Ovary (tissue), 9 donors: Measurements from ENCODE around the gene ZNF385D. TPM values are rescaled to one million over a fixed set of nuclear protein-coding genes. Genes with fewer than 3 reads are reported as not detected.

Experiments
- DNase-seq, 5 donors: peaks; one replicate each; pipeline ENCODE4 v3.0.0-alpha.2; 2019 to 2020
- H3K27ac ChIP-seq, 2 donors: fragments of 200-600 bp; one replicate each; pipeline versions ENCODE4 v1.5.1 to v1.8.0; 2019 to 2022
- H3K27me3 ChIP-seq: fragments of 200-600 bp; one replicate; pipeline ENCODE4 v1.8.0; 2022
- H3K36me3 ChIP-seq: fragments of 200-600 bp; sonication (generic); one replicate; pipeline ENCODE4 v1.5.1; 2019
- H3K4me1 ChIP-seq: one replicate; pipeline ENCODE4 v1.8.1; 2013; ENCODE audit warnings: mild to moderate bottlenecking, moderate library complexity; ENCODE audit not compliant: insufficient read depth
- H3K4me3 ChIP-seq: fragments of 200-600 bp; sonication (generic); one replicate; pipeline ENCODE4 v1.5.1; 2017
- H3K9me3 ChIP-seq, 2 donors: fragments of 200-600 bp in 1 of 2; sonication (generic) in 1 of 2; one replicate each; pipeline versions ENCODE4 v1.5.1 to v1.8.1; 2013 to 2019; ENCODE audit warnings: mild to moderate bottlenecking in 1 of 2, moderate library complexity in 1 of 2
- EP300 ChIP-seq: sonication (generic); formaldehyde crosslinking; IDR thresholded peaks from one replicate; pipeline ENCODE4 v1.6.1; 2017; ENCODE audit warnings: antibody characterized with exemption
- POLR2A ChIP-seq: fragments of 450-650 bp; IDR thresholded peaks from one replicate; pipeline ENCODE4 v1.6.1; 2017; ENCODE audit warnings: antibody characterized with exemption, mild to moderate bottlenecking, moderate library complexity
- WGBS, 3 donors: extraction: QIAGEN DNeasy Blood & Tissue Kit in 1 of 3; methylation state at CpG; one replicate each; pipeline versions ENCODE4 v1.1.5 to v1.1.7; 2013 to 2017; 5-methylcytosine and 5-hydroxymethylcytosine counted together
- intact Hi-C, 4 donors: fragments of 100-400 bp; cut with DNase I; formaldehyde crosslinking; loops; one replicate each; pipeline versions ENCODE4 v1.11.0 to v1.15.1; 2022 to 2023
- polyA plus RNA-seq, 2 donors: library from polyadenylated mRNA; stranded (reverse); fragments of 200-250 nt in 1 of 2; fragments of 350-450 nt in 1 of 2; fragmentation: Illumina TruSeq in 1 of 2; extraction: RNeasy Lipid Tissue Mini Kit (QIAGEN cat#74804) in 1 of 2; gene quantifications; one replicate each; pipeline ENCODE4 v1.2.3, GENCODE V29; 2013 to 2014
- total RNA-seq, 7 donors: library from RNA; depleted of rRNA in 2 of 7; stranded (reverse); fragments of >200 nt in 2 of 7; fragmentation: NEBNext Ultra II Directional in 3 of 7; extraction: Animal tissue kit (Norgen Biotek cat#: 25700) in 3 of 7; gene quantifications; one replicate each; pipeline versions ENCODE4 v1.1.0 to v1.2.4, GENCODE V29; 2016 to 2023
- TF ChIP-seq, protein P1 (sequence below), 3 donors: fragments of 450-650 bp in 2 of 3; fragments of 200-600 bp in 1 of 3; IDR thresholded peaks; one replicate each; pipeline versions ENCODE4 v1.5.1 to v1.8.0; 2016 to 2022; ENCODE audit warnings: antibody characterized with exemption in 3 of 3, mild to moderate bottlenecking in 1 of 3
- donor health status: DM: no; HTN: no; CAD: no; lungs with moderate emphysema.
- donor health status: DM: no; HTN: no; CAD: no.
- donor health status: Bipolar disorder and iron deficiency.
- donor health status: DM: yes; HTN: yes; CAD: no.
- donor health status: DM: no; HTN: no; CAD: no.
- donor health status: DM: yes; HTN: yes; CAD: no.

Gene ZNF385D
- total and polyA plus RNA-seq, 9 donors, result 0.33 to 9.3 (median 2.6) TPM

DNA sequence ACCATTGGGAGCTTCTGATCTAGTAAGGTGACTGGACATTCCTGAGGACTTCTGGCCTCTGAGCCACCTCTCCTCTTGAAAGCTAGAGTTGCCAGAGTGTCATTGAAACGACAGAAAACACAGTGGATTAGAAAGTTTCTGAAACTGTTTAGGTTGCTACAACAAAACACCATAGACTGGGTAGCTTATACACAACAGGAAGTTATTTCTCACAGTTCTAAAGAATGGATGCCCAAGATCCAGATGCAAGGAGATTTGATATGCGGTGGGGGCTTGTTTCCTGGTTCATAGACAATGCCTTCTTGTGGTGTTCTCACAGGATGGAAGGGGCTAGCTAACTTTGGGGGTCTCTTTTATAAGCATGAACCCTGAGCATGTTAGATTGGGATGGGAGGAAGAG is 43.3 kb upstream of the ZNF385D start:
- 73 to 85% (median 80%) methylated on average over 2 of the region's 2 CpGs for WGBS, 3 donors
- peaks cover 1% of the 10 kb centered on the region for H3K4me1 ChIP-seq
- H3K4me3 ChIP-seq, result no peak overlapping the region
- intact Hi-C loops, result no loop called here
- H3K27me3 ChIP-seq, result no peaks in the 10 kb centered on the region
- DNase-seq, result no peak
- H3K27ac ChIP-seq, result no peak overlapping the region
- TF ChIP-seq, protein P1, sequence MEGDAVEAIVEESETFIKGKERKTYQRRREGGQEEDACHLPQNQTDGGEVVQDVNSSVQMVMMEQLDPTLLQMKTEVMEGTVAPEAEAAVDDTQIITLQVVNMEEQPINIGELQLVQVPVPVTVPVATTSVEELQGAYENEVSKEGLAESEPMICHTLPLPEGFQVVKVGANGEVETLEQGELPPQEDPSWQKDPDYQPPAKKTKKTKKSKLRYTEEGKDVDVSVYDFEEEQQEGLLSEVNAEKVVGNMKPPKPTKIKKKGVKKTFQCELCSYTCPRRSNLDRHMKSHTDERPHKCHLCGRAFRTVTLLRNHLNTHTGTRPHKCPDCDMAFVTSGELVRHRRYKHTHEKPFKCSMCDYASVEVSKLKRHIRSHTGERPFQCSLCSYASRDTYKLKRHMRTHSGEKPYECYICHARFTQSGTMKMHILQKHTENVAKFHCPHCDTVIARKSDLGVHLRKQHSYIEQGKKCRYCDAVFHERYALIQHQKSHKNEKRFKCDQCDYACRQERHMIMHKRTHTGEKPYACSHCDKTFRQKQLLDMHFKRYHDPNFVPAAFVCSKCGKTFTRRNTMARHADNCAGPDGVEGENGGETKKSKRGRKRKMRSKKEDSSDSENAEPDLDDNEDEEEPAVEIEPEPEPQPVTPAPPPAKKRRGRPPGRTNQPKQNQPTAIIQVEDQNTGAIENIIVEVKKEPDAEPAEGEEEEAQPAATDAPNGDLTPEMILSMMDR (IDR thresholded peaks at IDR 0.05), result no peak
- no peak for TF ChIP-seq POLR2A
- no peak for TF ChIP-seq EP300
- H3K9me3 ChIP-seq, result no peaks in the 10 kb centered on the region
- no peaks in the 10 kb centered on the region for H3K36me3 ChIP-seq

DNA sequence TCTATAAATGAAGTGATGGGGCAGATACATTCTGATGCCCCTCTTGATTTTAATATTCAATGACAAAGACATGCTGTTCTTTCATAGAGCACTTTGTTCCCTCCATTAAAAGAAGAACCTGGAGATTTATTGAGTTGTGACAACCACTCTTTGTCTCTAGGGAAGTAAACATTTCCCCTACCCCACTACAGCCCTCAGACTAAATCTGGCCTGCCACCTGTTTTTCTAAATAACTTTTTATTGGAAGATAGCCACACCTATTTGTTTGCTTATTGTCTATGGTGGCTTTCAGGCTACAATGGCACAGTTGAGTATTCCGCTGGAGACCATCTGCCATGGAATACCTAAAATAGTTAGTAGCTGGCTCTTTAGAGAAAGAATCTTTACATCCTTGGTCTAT is 41.2 kb upstream of the ZNF385D start:
- no peaks in the 10 kb centered on the region for H3K36me3 ChIP-seq
- TF ChIP-seq POLR2A, result no peak
- no peak for TF ChIP-seq EP300
- TF ChIP-seq, protein P1 (IDR thresholded peaks at IDR 0.05), result no peak
- no peak overlapping the region for H3K4me3 ChIP-seq
- no peaks in the 10 kb centered on the region for H3K27me3 ChIP-seq
- no peak overlapping the region for H3K27ac ChIP-seq
- no peaks in the 10 kb centered on the region for H3K9me3 ChIP-seq
- WGBS, 3 donors, result 95 to 97% (median 96%) methylated on average over 1 of the region's 1 CpG
- intact Hi-C loops, result no loop called here
- peaks cover 1% of the 10 kb centered on the region for H3K4me1 ChIP-seq
- DNase-seq, result no peak

DNA sequence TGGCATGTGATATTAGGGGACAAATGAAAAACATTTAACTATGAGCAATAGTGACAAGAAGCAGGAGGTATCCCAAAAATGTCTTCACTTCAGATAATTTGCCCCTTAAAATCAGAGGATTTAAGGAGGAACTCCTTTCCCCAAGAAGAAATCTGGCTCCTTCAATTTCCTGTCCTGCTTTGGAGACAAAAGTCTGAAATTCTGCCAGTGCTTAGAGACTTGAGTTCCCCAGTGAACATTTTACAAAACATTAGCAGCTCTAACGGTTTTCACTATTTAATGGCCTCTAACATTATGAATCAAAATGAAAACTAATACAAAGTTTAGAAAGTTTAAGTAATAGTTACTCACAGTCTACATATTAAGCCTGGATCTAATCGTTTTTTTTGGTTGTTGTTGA is 40.3 kb upstream of the ZNF385D start:
- Histone ChIP-seq H3K4me1 (peaks cover 1% of the 10 kb centered on the region), H3K36me3 (no peaks in the 10 kb centered on the region), H3K27ac (no peak overlapping the region), H3K4me3 (no peak overlapping the region), H3K27me3 (no peaks in the 10 kb centered on the region), H3K9me3 (no peaks in the 10 kb centered on the region)
- TF ChIP-seq EP300 (no peak), POLR2A (no peak)
- TF ChIP-seq, protein P1 (IDR thresholded peaks at IDR 0.05), result no peak
- no peak for DNase-seq
- intact Hi-C loops, result no loop called here
- 43 to 59% (median 44%) methylated on average over 2 of the region's 2 CpGs for WGBS, 3 donors

DNA sequence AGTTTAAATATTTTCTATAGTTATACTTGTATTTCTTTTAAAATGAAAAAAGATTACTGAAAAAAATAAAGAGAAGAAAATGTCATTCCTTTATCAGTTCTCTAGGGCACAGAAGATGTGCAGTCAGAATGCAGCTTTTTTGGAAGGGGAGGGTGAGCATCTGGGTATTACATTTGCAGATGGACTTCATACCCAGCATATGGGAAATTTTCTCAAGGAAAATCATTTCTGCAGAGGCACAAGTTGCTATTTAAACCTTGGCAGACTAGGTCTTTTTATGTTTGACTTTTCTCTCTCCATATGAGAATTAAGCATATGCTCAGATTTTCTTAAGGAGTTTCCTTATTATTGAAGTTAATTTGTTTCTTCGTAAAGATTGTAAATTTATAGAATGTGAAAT is 39.5 kb upstream of the ZNF385D start:
- intact Hi-C loops, result no loop called here
- Histone ChIP-seq H3K4me3 (no peak overlapping the region), H3K36me3 (no peaks in the 10 kb centered on the region), H3K27me3 (no peaks in the 10 kb centered on the region), H3K9me3 (no peaks in the 10 kb centered on the region), H3K4me1 (peaks cover 1% of the 10 kb centered on the region), H3K27ac (no peak overlapping the region)
- 75 to 83% (median 80%) methylated on average over 1 of the region's 1 CpG for WGBS, 3 donors
- TF ChIP-seq POLR2A (no peak), EP300 (no peak)
- TF ChIP-seq, protein P1 (IDR thresholded peaks at IDR 0.05), result no peak
- no peak for DNase-seq

DNA sequence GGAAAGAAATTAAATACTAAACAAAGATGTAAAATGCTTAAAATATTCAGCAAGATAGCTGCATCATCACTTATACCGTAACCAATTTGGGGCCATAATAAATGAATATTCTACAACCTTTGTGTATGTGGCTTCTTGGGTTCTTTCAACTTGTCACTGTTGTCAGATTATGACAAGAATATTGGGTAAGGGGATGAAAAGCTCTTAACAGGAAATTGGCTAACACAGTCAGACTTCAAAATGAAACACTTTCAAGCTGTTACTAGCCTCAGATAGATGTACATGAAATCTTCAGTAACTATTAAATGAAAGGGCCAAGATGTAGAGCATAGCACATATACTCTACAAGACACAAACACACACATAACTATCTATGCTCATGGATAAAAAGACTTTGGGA is 38.7 kb upstream of the ZNF385D start:
- no peak for TF ChIP-seq POLR2A
- H3K4me3 ChIP-seq, result no peak overlapping the region
- intact Hi-C loops, result no loop called here
- H3K9me3 ChIP-seq, result no peaks in the 10 kb centered on the region
- WGBS, 3 donors, result 38 to 96% (median 96%) methylated on average over 1 of the region's 1 CpG
- no peak for DNase-seq
- H3K27me3 ChIP-seq, result no peaks in the 10 kb centered on the region
- no peaks in the 10 kb centered on the region for H3K4me1 ChIP-seq
- H3K27ac ChIP-seq, result no peak overlapping the region
- no peaks in the 10 kb centered on the region for H3K36me3 ChIP-seq
